UCSD-AML1 (cell line): ENCODE data around the gene RAPGEF3.
A peak's percentile ranks its signal among the peaks of the same experiment; 100 is the strongest.

Source experiments
- DNase-seq: peaks from one replicate; lab custom pipeline; 2025; ENCODE audit not compliant: unreplicated experiment; lab: John Stamatoyannopoulos, UW

The RAPGEF3 gene

GRCh38 chr12:47777151-47777550 is 18.5 kb upstream of the RAPGEF3 start:
- DNase-seq = no peak

DNA sequence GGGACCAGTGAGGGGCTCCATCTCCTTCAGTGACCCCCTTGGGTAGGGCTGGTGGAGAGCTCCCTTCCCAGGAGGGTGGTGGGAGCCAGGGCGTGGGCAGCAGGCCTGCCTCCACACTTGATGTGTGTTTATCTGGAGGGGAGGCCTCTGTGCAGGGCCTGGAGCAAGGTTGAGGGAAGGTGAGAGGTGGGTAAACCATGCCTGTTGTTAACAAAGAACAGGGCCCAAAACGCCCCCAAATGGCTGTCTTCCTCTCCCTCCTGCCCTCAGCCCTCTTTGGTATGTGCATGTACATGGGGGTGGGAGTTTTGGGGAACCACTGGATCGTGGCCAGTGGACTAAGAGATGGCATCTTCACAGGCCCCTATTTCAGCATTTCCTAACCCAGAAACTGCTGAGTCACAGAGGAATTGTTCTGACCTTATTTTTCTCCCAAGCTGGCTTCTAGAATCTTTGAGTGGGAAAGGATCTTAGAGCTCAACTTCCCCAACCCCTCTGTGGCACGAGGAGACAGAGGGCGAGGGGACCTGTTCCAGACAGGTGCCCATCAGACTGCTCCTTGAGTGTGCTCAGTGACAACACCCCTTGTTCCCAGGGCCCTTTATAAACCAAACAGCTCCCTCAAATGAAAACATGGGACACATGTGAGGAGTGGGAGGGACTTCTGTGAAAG is 17.9 kb upstream of the RAPGEF3 start:
- peak; percentile 41 for DNase-seq

DNA sequence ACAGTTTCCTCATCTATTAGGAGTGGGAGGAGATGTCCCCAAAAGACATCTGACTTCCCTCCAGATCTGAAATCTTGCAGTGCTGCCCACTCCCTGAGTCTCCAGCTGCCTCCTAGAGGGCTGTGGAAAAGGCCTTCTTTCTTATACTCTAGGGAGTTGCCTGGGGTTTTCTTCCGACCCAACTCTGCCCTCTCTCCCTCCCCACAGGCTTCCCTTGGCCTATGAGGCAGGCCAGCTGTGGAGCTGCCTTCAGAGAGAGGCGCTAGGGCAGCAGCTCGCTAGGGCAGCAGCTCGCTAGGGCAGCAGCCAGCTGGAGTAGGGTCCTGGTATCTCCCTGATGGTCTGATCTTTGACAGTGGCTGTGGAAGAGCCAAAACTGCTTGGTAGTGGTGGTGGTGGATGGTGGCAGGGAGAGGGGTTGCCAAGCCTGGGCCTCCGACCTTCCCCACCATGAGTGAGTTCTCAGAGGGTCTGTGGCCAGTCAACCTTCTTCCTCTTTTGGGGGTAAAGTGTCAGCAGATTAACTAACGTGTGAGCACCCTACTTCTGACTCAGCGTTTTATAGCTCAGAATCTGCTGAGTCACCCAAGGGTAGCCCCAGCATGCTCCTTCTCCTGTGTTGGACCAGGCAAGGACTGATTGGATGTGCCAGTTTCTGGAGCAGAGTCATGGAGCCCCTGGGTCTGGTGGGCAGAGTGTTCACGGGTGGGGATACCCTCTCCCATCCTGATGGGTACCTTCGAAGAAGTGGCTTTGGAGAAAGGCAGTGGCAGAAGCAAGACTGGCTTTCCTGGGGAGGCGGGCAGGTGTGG is 16.6 kb upstream of the RAPGEF3 start:
- DNase-seq = peak; percentile 72

GRCh38 chr12:47774663-47775062 is 16.0 kb upstream of the RAPGEF3 start:
- DNase-seq = no peak

DNA sequence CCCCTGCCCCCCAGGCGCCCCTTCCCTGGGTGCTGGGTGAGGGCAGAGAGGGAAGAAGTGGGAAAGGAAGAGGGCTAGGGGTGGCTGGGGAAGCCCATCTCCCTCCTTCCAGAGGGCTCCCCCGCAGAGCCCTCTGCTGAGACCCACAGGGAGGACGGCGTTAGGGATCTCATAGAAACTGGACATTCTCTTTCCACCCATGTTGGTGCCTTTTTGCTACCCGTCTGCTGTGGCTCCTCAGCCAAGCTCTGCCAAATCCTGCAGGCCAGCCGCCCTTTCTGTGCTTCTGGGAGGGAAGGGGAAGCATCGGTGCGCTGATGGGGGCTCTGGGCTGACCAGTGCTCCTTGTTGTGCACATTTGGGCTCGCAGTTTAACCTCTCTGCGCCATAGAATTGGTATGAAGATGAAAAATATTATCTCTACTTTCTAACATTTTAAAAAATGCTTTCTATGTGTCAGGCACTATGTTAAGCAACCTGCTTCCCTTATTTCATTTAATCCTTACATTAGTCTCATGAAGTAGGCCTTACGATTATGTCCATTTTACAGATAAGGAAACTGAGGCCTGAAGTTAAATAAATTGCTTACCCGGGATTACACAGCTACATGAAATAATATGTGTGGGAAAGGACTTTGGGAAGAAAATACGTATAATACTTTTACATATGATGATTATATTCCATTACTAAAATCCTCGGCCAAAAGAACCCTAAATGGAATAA is 15.3 kb upstream of the RAPGEF3 start:
- no peak for DNase-seq

DNA sequence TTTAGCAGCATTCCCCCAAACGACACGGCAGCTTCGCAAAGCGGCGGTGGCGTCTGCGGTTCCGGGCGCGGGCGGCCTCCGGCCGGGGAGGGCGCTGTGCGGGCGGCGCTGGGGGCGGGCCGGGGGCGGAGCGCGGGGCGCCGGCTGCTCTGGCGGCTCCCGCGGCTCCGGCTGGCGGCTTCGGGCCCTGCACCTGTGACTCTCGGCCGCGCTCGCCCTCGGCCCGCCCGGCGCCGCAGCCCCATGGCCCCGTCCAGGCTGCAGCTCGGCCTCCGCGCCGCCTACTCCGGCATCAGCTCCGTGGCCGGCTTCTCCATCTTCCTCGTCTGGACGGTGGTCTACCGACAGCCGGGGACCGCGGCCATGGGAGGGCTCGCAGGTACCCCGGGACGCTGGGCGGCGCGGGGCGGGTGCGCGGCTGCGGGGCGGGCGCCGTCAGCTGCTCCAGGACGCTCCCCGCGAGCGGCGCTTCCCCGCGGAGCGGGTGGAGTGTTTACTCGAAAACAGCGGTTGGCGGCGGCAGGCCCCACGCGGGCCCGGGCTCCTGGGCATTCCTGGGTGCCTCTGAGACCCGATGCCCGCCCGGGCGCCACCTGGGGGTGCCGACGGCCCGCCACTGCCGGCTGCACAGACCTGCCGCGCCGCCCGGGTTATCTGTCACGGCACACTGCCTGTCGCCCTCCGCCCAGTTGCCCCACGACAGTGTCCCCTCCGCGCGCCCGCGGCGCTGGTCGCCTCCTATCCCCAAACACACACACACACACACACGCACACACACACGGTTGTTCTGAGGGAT is 14.6 kb upstream of the RAPGEF3 start, which contains the start of gene SLC48A1:
SLC48A1 (plus strand) TSS at position 177 of the 796 bp plus-strand sequence; CDS start at position 244, 67 bp downstream.
- DNase-seq = peak; percentile 81

GRCh38 chr12:47772738-47773061 is 14.0 kb upstream of the RAPGEF3 start:
- DNase-seq = no peak

- DNase-seq = no peak
Observed at GRCh38 chr12:47772094-47772660, 13.5 kb upstream of the RAPGEF3 start.

GRCh38 chr12:47771304-47771703 is 12.6 kb upstream of the RAPGEF3 start:
- no peak for DNase-seq

- no peak for DNase-seq
Observed at GRCh38 chr12:47770086-47770726, 11.5 kb upstream of the RAPGEF3 start.

- no peak for DNase-seq
Observed at GRCh38 chr12:47769234-47770085, 10.8 kb upstream of the RAPGEF3 start.

DNA sequence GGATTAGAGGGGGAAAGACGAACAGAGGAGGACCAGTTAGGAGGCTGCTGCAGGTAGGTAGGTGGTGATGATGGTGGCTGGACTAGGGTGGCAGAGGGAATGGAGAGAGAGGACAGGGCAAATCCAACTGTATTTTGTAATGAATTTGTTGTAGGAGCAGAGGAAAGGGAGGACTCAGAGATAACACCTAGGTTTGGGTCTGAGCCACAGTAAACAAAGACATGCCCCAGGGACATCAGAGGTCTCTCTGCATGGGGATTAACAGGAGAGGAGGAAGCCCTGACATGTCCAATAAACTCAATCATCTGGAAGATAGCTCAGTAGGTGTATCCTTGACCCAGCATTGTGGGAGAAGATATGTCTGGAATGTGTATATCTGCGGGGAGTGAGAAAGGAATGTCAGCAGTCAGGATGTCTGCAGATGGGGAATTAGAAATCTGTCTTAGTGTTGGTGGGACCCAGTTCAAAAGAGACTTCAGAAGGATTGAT is 9.7 kb upstream of the RAPGEF3 start:
- no peak for DNase-seq

DNA sequence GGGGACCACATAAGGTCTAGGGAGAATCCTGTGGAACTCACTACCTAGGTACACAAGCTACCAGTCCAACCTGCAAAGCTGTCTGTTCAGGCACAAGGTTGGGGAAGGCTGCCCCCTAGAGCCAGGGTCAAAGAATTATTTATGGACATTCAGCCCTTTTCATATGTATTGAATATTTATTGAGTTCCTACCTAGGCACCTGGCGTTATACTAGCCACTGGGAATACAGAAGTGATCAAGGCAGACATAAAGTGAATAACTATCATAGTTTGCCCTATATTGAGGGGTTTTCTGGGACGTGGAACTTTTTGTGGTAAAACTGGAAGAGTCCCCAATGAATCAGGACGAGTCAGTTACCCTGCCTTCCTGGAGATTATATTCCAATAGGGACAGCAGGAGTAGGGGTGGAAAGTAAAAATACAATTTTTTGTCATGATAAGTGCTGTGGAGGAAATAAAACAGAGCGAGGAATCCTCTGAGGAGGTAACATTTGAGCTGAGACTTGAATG is 8.6 kb upstream of the RAPGEF3 start:
- DNase-seq = peak; percentile 55

GRCh38 chr12:47766502-47767215 is 8.0 kb upstream of the RAPGEF3 start:
- no peak for DNase-seq

DNA sequence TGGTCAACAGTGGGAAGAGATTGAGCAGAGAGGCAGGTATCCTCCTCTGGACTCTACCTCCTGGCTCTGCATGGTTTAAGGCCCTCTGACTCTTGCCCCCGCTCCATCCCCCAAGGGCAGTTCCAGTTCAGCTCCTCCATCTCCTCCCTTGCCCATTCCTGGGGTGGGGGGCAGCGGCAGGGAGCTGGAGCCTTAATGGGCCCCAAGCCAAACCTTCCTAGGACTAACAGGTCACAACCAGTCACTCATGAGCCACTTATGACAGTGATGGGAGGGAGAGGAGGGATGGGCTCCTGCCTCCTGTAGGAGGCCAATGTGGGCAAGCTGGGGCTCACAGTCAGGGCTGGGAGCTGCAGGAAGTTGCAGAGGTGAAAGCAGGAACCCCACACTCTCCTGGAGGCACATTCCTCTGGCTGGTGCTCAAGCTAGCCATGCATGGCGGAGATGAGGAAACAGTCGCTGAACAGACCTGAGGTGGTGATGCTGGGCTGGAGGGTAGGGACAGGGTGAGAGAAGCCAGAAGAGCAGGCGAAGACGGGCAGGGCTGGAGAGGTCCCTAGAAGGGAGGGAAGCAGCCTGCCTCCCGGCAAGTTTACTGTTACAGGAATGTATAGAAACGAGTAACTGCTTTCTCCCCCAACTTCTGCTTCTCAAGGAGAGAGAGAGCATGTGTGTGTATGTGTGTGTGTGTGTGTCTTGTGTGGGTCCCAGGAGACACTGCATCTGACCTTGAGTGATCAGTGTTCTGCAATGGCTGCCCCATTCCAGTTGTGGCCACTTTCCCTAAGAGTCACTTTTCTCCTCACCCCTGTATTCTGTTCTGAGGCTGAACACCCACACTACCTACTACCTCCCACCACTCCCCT is 5.0 kb upstream of the RAPGEF3 start:
- DNase-seq = no peak

DNA sequence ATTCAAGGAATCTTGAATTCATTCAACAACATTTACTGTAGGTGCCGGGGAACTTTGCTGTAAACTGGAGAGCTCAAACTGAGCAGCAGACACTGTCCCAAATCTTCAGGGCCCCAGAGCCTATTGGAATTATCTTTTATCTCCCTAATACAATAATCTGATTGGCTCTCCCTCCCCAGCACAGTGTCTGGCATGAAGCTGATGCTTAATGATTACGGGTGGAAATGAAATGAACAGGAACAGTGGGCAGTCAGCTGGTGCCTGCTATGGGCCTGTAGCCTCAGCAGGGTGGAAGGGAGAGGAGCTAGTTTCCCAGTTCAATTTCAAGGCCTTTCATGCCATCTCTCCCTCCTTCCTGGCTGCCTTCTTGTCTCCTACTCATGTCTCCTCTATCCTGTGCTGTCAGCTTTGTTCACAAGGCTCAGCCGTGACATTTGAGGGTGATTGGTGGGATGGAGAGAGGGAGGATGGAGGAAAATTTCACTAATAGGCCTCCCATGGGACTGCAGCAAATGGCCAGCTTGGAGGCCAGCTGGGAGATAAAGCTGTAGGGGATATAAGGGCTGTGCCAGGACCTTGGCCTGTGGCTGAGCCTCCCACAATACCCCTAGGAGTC is 4.3 kb upstream of the RAPGEF3 start:
- no peak for DNase-seq

GRCh38 chr12:47758584-47758833 is 171 bp downstream of the RAPGEF3 start:
- no peak for DNase-seq
